K562 (cell line): ENCODE measurements around the gene ELP5. TPM values are rescaled to one million over a fixed set of nuclear protein-coding genes. Genes with fewer than 3 reads are reported as not detected.
A peak's percentile ranks its signal among the peaks of the same experiment; 100 is the strongest.

Source experiments
- BCLAF1 ChIP-seq, 2 experiments: fragments of 450-650 bp in 1 of 2; IDR thresholded peaks; 2 replicates each; pipeline ENCODE4 v1.6.1; 2011 to 2017; ENCODE audit warnings: low read depth in 2 of 2, antibody characterized with exemption in 1 of 2, borderline replicate concordance in 1 of 2, low read length in 1 of 2, mild to moderate bottlenecking in 1 of 2, mixed read lengths in 1 of 2; ENCODE audit not compliant: control insufficient read depth in 1 of 2
- CCNT2 ChIP-seq: IDR thresholded peaks from 2 replicates; pipeline ENCODE4 v1.6.1; 2011; ENCODE audit warnings: borderline replicate concordance, low read depth, mild to moderate bottlenecking, moderate library complexity, mixed read lengths, low read length; ENCODE audit not compliant: insufficient read length; ENCODE audit errors: extremely low read depth
- L3MBTL2 ChIP-seq: fragments of 450-650 bp; IDR thresholded peaks from 2 replicates; pipeline ENCODE4 v1.6.1; 2016; ENCODE audit warnings: mild to moderate bottlenecking, moderate library complexity
- MCM7 ChIP-seq, 2 experiments: fragments of 450-650 bp; IDR thresholded peaks; 2 replicates each; pipeline ENCODE4 v1.6.1; 2016 to 2018
- PHF21A ChIP-seq: fragments of 450-650 bp; IDR thresholded peaks from 2 replicates; pipeline ENCODE4 v1.6.1; 2017; ENCODE audit warnings: low read depth, borderline replicate concordance
- RBM15 ChIP-seq: fragments of 200-400 bp; formaldehyde crosslinking; IDR thresholded peaks from 2 replicates; pipeline ENCODE4 v1.6.1; 2018; ENCODE audit warnings: mild to moderate bottlenecking, low read length, moderate library complexity; ENCODE audit not compliant: insufficient read depth
- SMAD3 ChIP-seq: fragments of 450-650 bp; formaldehyde crosslinking; conservative IDR thresholded peaks from 2 replicates; pipeline ENCODE4 v1.4.0; 2020; ENCODE audit warnings: mild to moderate bottlenecking
- SMAD4 ChIP-seq: fragments of 250-450 bp; sonication (Bioruptor Pico); conservative IDR thresholded peaks from 2 replicates; pipeline ENCODE4 v1.8.0; 2021; ENCODE audit warnings: inconsistent platforms, mild to moderate bottlenecking, moderate library complexity
- STAG1 ChIP-seq: sonication (generic); formaldehyde crosslinking; IDR thresholded peaks from 2 replicates; pipeline ENCODE4 v1.5.0; 2020; ENCODE audit warnings: missing genetic modification reagents, borderline replicate concordance
- TAF1 ChIP-seq: IDR thresholded peaks from 2 replicates; pipeline ENCODE4 v1.6.1; 2011; ENCODE audit warnings: mild to moderate bottlenecking, low read length, moderate library complexity; ENCODE audit not compliant: insufficient read depth, control insufficient read depth, severe bottlenecking; ENCODE audit errors: extremely low read depth
- ZMIZ1 ChIP-seq, 2 experiments: fragments of 150-350 bp in 1 of 2; IDR thresholded peaks; 2 replicates each; pipeline ENCODE4 v1.6.1; 2012 to 2016; ENCODE audit warnings: low read depth in 2 of 2, low read length in 2 of 2, mild to moderate bottlenecking in 1 of 2, moderate library complexity in 1 of 2
- ZNF217 ChIP-seq: sonication (generic); formaldehyde crosslinking; IDR thresholded peaks from 2 replicates; pipeline ENCODE4 v1.8.0; 2022; ENCODE audit warnings: mild to moderate bottlenecking, missing genetic modification reagents
- ZNF408 ChIP-seq: fragments of 250-450 bp; sonication (Bioruptor Pico); IDR thresholded peaks from 2 replicates; pipeline ENCODE4 v1.4.0; 2020; ENCODE audit warnings: low read depth, mild to moderate bottlenecking, moderate library complexity
- polyA plus RNA-seq, 8 experiments: library from polyadenylated mRNA; depleted of rRNA in 4 of 8; stranded (reverse) in 5 of 8; unstranded in 3 of 8; fragments of >200 nt; fragmentation: Nextera tagmentation in 2 of 8; fragmentation: Illumina TruSeq in 1 of 8; extraction: Ambion mirVana in 2 of 8; extraction: Trizol in 1 of 8; gene quantifications; 2 replicates each; pipeline versions ENCODE4 v1.2.1 to v1.2.3, GENCODE V29; 2011 to 2014; ENCODE audit warnings: inconsistent platforms in 1 of 8, missing spikeins in 1 of 8
- total RNA-seq, 7 experiments: library from RNA; depleted of rRNA in 6 of 7; stranded (reverse); fragments of >200 nt in 6 of 7; fragmentation: Illumina TruSeq in 2 of 7; extraction: Trizol in 2 of 7; gene quantifications; 2 replicates each; pipeline versions ENCODE4 v1.2.1 to v1.2.3, GENCODE V29; 2011 to 2021; ENCODE audit warnings: low replicate concordance in 1 of 7
- TF ChIP-seq, protein P1 (sequence below): IDR thresholded peaks from 2 replicates; pipeline ENCODE4 v1.6.1; 2016; ENCODE audit warnings: missing genetic modification characterization, missing compliant biosample characterization
- TF ChIP-seq, protein P2 (sequence below): fragments of 450-650 bp; formaldehyde crosslinking; conservative IDR thresholded peaks from 2 replicates; pipeline ENCODE4 v1.4.0; 2022; ENCODE audit warnings: mild to moderate bottlenecking, missing genetic modification characterization
- TF ChIP-seq, protein P3 (sequence below): sonication (generic); formaldehyde crosslinking; IDR thresholded peaks from 2 replicates; pipeline ENCODE4 v1.8.1; 2022; ENCODE audit warnings: missing genetic modification reagents

ELP5 gene
- total and polyA plus RNA-seq, 9 of the 15 experiments (the other 6 are each of a cell fraction or from before 2014, with no cell fraction given), result 25.7 to 77.9 (median 52.9) TPM

DNA sequence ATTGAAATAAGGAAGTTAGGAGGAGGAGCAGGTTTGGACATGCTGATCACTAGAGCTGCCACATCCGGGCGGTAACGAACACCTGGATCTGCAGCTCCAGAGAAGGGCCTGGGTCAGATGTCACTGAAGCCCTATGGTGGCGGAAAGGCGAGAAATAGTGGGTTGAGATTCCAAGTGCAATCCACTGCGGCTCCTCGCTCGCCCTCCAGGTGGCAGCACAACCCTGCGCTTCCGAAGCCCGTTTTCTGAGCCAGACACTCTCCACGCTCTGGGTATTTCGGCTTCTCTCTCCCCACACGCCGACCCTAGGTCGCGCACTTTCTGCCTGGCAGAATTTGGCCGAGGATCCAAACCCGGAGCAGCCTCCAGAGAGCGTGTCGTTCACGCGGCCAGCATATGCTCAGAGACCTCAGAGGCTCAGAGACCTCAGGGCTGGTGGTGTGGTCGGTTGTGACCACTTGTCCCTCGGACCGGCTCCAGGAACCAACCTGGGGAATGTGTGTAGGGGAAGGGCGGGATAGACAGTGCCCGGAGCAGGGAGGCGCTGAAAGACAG lies 28.6 kb downstream of the ELP5 start (continued):
- TF ChIP-seq, protein P1, sequence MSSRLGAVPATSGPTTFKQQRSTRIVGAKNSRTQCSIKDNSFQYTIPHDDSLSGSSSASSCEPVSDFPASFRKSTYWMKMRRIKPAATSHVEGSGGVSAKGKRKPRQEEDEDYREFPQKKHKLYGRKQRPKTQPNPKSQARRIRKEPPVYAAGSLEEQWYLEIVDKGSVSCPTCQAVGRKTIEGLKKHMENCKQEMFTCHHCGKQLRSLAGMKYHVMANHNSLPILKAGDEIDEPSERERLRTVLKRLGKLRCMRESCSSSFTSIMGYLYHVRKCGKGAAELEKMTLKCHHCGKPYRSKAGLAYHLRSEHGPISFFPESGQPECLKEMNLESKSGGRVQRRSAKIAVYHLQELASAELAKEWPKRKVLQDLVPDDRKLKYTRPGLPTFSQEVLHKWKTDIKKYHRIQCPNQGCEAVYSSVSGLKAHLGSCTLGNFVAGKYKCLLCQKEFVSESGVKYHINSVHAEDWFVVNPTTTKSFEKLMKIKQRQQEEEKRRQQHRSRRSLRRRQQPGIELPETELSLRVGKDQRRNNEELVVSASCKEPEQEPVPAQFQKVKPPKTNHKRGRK (tag), result no peak
- TF ChIP-seq ZMIZ1 (IDR thresholded peaks at IDR 0.05; ENCODE audit: low read depth in 2 of 2, low read length in 2 of 2), result no peak
- TF ChIP-seq CCNT2, result no peak
- peak; percentile 25 for TF ChIP-seq TAF1
- no peak for TF ChIP-seq ZNF217 (CRISPR knock-in tag)
- TF ChIP-seq PHF21A, result no peak
- TF ChIP-seq RBM15, result no peak
- TF ChIP-seq, protein P2, sequence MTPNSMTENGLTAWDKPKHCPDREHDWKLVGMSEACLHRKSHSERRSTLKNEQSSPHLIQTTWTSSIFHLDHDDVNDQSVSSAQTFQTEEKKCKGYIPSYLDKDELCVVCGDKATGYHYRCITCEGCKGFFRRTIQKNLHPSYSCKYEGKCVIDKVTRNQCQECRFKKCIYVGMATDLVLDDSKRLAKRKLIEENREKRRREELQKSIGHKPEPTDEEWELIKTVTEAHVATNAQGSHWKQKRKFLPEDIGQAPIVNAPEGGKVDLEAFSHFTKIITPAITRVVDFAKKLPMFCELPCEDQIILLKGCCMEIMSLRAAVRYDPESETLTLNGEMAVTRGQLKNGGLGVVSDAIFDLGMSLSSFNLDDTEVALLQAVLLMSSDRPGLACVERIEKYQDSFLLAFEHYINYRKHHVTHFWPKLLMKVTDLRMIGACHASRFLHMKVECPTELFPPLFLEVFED, result no peak
- TF ChIP-seq L3MBTL2, result peak; percentile 74
- TF ChIP-seq MCM7 (IDR thresholded peaks at IDR 0.05), result no peak
- TF ChIP-seq ZNF408 (CRISPR knock-in tag), result no peak
- no peak for TF ChIP-seq SMAD3 (CRISPR knock-in tag)
- TF ChIP-seq SMAD4 (CRISPR knock-in tag), result peak; percentile 56; the same call in 1 of the 2 replicates
- TF ChIP-seq BCLAF1 (IDR thresholded peaks at IDR 0.05; ENCODE audit: borderline replicate concordance in 1 of 2, control insufficient read depth in 1 of 2, low read depth in 2 of 2, low read length in 1 of 2), result 0 out of 4 replicates have a peak, but pooled peaks of 1 of the 2 experiments have one; percentile 50
- TF ChIP-seq, protein P3, sequence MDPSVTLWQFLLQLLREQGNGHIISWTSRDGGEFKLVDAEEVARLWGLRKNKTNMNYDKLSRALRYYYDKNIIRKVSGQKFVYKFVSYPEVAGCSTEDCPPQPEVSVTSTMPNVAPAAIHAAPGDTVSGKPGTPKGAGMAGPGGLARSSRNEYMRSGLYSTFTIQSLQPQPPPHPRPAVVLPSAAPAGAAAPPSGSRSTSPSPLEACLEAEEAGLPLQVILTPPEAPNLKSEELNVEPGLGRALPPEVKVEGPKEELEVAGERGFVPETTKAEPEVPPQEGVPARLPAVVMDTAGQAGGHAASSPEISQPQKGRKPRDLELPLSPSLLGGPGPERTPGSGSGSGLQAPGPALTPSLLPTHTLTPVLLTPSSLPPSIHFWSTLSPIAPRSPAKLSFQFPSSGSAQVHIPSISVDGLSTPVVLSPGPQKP (CRISPR knock-in tag), result no peak
- peak; percentile 72; the same call in 1 of the 2 replicates for TF ChIP-seq STAG1 (CRISPR knock-in tag)
